SH-SY5Y (cell line): ENCODE results near the gene BMAL1.

Experiments
- GATA2 ChIP-seq: IDR thresholded peaks from 2 replicates; pipeline ENCODE4 v1.6.1; 2011; ENCODE audit warnings: mild to moderate bottlenecking, low read depth, low read length
- GATA3 ChIP-seq: IDR thresholded peaks from 2 replicates; pipeline ENCODE4 v1.6.1; 2011; ENCODE audit warnings: low read depth, mild to moderate bottlenecking, low read length, moderate library complexity

- no peak for TF ChIP-seq GATA2
- no peak for TF ChIP-seq GATA3
These were observed 107.5 kb downstream of the BMAL1 start for GRCh38 chr11:13384908-13385640.
